Measurements from ENCODE around the gene TRAF4.

TRAF4 gene

DNA sequence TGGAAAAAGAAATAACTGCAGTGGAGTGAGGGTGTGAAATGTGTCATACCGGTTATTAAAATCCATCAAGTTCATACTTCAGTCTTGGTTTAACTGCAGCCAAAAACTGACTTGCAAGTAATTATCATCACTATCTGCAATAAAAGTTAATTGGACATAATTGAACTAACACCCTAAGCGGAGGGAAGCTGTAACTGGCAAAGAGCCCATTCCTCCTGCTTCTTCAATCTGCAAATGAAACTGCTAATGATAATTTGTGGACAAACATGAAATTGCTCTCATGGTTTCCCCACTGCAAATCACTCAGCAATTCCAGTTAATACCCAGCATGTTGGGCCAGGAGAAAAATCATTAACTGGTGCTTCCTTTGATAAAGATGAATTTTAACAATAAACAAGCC is 52.3 kb downstream of the TRAF4 start:
- DNase-seq: no peak
